GM19467 (cell line): ENCODE measurements around the gene FRYL.

ENCODE experiments used
- ATAC-seq: cut with Tn5 transposase; IDR thresholded peaks from one replicate; pipeline ENCODE4 v1.9.1; 2021; ENCODE audit warnings: mild to moderate bottlenecking, moderate library complexity; ENCODE audit not compliant: unreplicated experiment

The FRYL gene

GRCh38 chr4:48634688-48635308 lies 145.3 kb downstream of the FRYL start:
- ATAC-seq: no peak

GRCh38 chr4:48633657-48634056 lies 146.4 kb downstream of the FRYL start:
- no peak for ATAC-seq

GRCh38 chr4:48629458-48629857 lies 150.6 kb downstream of the FRYL start:
- ATAC-seq: no peak

- no peak for ATAC-seq
Observed at GRCh38 chr4:48623182-48623780, 156.8 kb downstream of the FRYL start.

GRCh38 chr4:48620831-48621230 lies 159.2 kb downstream of the FRYL start:
- no peak for ATAC-seq

GRCh38 chr4:48620093-48620492 lies 160.0 kb downstream of the FRYL start:
- ATAC-seq: no peak

- no peak for ATAC-seq
Observed at GRCh38 chr4:48604527-48604926, 175.6 kb downstream of the FRYL start.

GRCh38 chr4:48604041-48604440 lies 176.0 kb downstream of the FRYL start:
- no peak for ATAC-seq

- no peak for ATAC-seq
Observed at GRCh38 chr4:48603366-48604003, 176.6 kb downstream of the FRYL start.

- ATAC-seq: no peak
Observed at GRCh38 chr4:48602763-48603162, 177.3 kb downstream of the FRYL start.

- no peak for ATAC-seq
Observed at GRCh38 chr4:48602222-48602621, 177.9 kb downstream of the FRYL start.

- no peak for ATAC-seq
Observed at GRCh38 chr4:48596336-48596735, 183.7 kb downstream of the FRYL start.

- ATAC-seq: no peak
Observed at GRCh38 chr4:48594180-48594579, 185.9 kb downstream of the FRYL start.

GRCh38 chr4:48591372-48591771 lies 188.7 kb downstream of the FRYL start:
- no peak for ATAC-seq

- ATAC-seq: no peak
Observed at GRCh38 chr4:48590884-48591283, 189.2 kb downstream of the FRYL start.

- ATAC-seq: no peak
Observed at GRCh38 chr4:48589098-48589445, 191.0 kb downstream of the FRYL start.

GRCh38 chr4:48588230-48589097 lies 191.6 kb downstream of the FRYL start:
- ATAC-seq: no peak

- ATAC-seq: no peak
Observed at GRCh38 chr4:48585401-48585800, 194.7 kb downstream of the FRYL start.

- peak; percentile 67 for ATAC-seq
Observed at GRCh38 chr4:48578132-48578968, 201.7 kb downstream of the FRYL start.

GRCh38 chr4:48575964-48576363 lies 204.1 kb downstream of the FRYL start:
- ATAC-seq: no peak

- no peak for ATAC-seq
Observed at GRCh38 chr4:48571471-48571870, 208.6 kb downstream of the FRYL start.
